NCI-H748 treated with DMSO at 0.1 percent for 48 hours (cell line): Measurements from ENCODE around the gene ZNF12.
"Not testable (repeated sequence)": the region's sequence is repeated elsewhere in the genome, so short reads cannot be mapped to it uniquely, and the experiment has no call there.

Experiments
- DNase-seq: peaks from one replicate; lab custom pipeline; 2025; lab: John Stamatoyannopoulos, UW

ZNF12 gene

GRCh38 chr7:6706666-6707407 is at the start of gene ZNF12:
TSS of gene ZNF12 (minus strand) at chr7:6706947. CDS start at chr7:6705173, 1,774 bp downstream.
- peak; percentile 86 for DNase-seq

- not testable (repeated sequence) for DNase-seq
Observed at GRCh38 chr7:6753964-6754363, 47.2 kb upstream of the ZNF12 start, which contains the start of gene RSPH10B2. TSS of gene RSPH10B2 (plus strand) at chr7:6754103. CDS start at chr7:6757678, 3,575 bp downstream.

GRCh38 chr7:6750173-6750572 is 43.4 kb upstream of the ZNF12 start:
- DNase-seq: not testable (repeated sequence)

DNA sequence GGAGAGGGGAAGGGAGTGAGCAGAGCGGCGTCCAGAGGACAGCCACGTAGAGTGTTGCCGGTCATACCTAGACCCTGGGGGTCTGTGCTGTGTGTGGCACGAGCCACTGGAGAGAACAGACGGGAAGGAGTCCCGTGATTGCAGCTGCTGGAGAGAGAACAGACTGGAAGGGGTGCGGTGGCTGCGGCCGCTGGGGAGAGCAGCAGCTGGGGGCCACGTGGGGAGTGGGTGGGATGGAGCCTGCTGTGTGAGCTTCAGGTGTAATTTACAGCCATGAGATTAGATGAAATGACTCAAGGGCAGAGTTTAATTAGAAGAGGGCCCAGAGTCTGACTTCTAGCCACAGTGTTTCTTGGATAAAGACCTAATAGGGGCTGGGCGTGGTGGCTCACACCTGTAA is 42.6 kb upstream of the ZNF12 start:
- not testable (repeated sequence) for DNase-seq

- DNase-seq: not testable (repeated sequence)
Observed at GRCh38 chr7:6744410-6745100, 37.8 kb upstream of the ZNF12 start.

DNA sequence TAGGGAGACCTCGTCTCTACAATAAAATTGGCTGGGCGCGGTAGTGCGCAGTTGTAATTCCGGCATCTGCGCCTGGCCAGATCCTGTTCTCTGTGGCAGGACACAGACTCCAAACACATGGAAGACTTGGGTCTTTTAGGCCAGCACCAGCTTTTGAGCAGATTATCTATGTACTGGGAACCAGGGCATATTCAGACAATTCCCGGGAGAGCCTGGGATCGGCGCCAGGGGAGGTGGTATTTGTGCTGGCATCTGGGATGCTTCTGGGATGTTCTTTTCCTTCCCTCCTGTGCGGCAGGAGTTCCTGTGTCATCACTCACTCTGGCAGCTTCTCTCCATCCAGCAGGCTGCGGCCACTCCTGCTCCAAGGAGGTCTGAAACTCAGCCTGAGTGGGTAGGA is 31.7 kb upstream of the ZNF12 start:
- not testable (repeated sequence) for DNase-seq

DNA sequence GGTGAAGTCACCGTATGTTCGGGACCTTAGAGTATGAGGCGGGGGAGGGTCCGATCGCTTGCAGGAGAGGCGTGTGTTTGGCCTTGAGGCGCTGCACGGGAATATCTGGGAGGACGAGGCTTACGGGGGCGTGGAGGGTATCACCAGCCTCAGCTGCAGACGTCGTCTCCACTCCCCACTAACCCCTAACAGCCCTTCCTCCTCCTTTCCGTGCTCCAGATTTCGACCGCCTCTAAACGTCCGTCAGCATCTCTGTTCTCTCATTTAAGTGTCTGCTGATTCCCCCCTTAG is 23.5 kb upstream of the ZNF12 start:
- DNase-seq: no peak

DNA sequence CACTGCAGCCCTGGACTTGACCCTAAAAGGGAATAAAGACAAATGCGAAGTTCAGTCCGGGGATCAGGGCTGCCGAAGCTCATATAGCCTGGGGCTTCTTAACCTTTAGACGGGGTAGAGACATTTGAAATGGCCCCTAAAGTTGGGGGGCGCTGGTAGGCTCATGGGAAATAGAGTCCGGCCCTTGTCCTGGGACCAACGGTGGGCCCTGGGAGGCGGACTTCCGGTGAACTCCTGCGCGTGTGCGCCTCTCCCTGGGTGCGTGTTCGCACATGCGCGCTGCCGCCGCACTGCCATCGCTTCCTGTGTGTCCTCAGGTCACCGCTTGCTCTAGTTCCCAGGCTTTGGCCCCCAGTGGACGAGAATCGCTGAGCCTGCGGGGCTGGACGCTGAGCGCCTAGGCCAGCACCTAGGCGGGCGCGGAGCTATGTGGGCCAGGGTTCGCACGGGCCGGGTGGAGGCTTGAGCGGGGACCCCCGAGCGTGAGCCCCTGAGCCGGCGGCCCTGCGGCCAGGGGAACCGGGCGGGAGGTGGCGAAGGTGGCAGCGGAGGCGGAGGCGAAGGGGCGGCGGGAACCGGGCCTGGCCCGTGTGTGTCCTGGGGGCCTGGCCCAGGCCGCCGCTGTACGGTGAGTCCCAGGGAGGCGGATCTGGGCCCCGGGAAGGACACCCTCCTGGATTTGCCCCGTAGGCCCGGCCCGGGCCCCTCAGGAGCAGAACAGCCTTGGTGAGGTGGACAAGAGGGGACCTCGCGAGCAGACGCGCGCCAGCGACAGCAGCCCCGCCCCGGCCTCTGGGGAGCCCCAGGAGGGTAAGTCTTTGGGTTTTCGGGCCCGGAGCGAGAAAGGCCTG is 23.0 kb upstream of the ZNF12 start:
- DNase-seq: peak; percentile 60

GRCh38 chr7:6728893-6729491 is 22.2 kb upstream of the ZNF12 start:
- DNase-seq: not testable (repeated sequence)

DNA sequence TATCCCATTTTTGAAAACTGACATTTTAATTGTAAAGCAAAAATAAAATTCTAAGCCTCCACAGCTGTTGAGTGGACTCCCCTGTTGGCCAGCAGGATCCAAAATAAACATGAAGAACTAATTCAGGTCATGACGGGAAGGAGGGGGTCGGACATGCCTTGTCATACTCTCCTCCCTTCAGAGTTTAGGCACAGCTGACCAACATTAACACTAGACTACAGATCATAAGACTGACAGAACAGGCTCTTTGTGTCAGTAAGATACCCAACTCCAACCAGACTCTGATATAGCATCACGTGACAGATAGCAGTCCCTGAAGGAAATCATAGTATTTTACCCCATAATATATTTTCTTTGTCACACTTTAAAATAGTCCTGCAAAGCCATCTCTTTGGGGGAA is 20.9 kb upstream of the ZNF12 start:
- DNase-seq: no peak

- not testable (repeated sequence) for DNase-seq
Observed at GRCh38 chr7:6726341-6726740, 19.6 kb upstream of the ZNF12 start.

GRCh38 chr7:6725003-6725402 is 18.3 kb upstream of the ZNF12 start:
- DNase-seq: no peak

GRCh38 chr7:6724351-6724750 is 17.6 kb upstream of the ZNF12 start:
- DNase-seq: not testable (repeated sequence)

GRCh38 chr7:6718124-6718523 is 11.4 kb upstream of the ZNF12 start:
- no peak for DNase-seq

DNA sequence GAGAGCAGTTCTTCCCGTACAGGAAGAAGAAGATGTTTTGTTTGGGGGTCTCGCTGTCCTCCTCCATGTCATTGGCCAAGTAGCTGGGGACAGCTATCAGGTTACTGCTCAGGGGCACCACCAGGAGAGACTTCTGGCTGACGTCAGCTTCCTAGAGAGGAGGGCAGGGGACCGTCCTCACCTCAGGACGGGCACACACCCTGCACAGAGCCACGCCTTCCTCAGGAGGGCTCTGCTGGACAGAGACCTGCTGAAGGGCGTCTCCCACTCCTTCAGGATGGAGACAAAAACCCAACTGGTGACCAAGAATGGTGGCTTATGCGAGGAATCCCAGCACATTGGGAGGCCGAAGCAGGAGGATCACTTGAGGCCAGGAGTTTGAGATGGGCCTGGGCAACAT is 9.2 kb upstream of the ZNF12 start:
- not testable (repeated sequence) for DNase-seq

GRCh38 chr7:6714360-6714759 is 7.6 kb upstream of the ZNF12 start:
- no peak for DNase-seq

GRCh38 chr7:6709808-6710207 is 3.1 kb upstream of the ZNF12 start:
- DNase-seq: no peak

DNA sequence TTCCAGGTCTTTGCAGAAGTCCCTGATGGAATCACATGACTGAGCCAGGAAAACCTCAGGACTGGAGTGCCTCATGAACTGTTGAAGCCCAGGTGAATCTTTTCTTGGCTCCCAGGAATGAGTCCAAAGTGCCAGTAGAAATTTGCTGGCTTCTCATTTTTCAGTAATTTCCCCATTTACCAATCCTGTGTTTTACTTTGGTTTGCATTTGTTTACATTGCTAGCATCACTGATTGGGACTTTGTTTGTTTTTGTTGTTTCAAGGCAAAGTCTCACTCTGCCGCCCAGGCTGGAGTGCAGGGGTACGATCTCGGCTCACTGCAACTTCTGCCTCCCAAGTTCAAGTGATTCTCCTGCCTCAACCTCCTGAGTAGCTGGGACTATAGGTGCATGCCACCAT is 1.6 kb upstream of the ZNF12 start:
- no peak for DNase-seq

GRCh38 chr7:6705959-6706665 is 635 bp downstream of the ZNF12 start:
- DNase-seq: no peak

- DNase-seq: no peak
Observed at GRCh38 chr7:6701860-6702259, 4.9 kb downstream of the ZNF12 start.

DNA sequence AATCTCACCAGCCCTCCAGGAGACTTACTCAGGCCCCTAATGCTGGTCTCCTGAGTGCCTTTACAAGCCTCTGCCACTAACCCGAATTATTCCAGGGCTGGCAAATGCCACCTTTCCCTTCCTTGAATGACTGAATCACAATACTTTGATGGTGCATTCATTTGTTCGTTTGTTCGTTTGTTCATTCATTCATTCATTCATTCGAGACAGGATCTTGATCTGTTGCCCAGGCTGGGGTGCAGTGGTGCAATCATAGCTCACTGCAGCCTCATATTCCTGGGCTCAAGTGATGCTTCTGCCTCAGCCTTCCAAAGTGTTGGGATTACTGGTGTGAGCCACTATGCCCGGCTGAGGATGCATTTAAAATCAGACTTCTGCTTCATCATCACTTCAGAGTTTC is 6.0 kb downstream of the ZNF12 start:
- no peak for DNase-seq
